GM23338 (cell line): ENCODE results near the gene VAMP3. TPM values are rescaled to one million over a fixed set of nuclear protein-coding genes. Genes with fewer than 3 reads are reported as not detected.

Experiments
- ATAC-seq: fragments of 200-7000 bp; cut with Tn5 transposase; 3 replicates; pipeline ENCODE4 v1.9.1; 2020
- DNase-seq: peaks from one replicate; pipeline ENCODE4 v3.0.0-alpha.2; 2015; ENCODE audit warnings: low spot score
- H2AFZ ChIP-seq: fragments of 200-600 bp; sonication (generic); 2 replicates; pipeline ENCODE4 v1.8.0; 2016; ENCODE audit warnings: antibody characterized with exemption, mild to moderate bottlenecking, moderate library complexity
- H3F3A ChIP-seq: fragments of 200-600 bp; sonication (generic); replicated peaks from 2 replicates; pipeline ENCODE4 v1.8.0; 2017; ENCODE audit warnings: antibody characterized with exemption, mixed run types, low read depth
- H3K27ac ChIP-seq: fragments of 200-600 bp; sonication (generic); 2 replicates; pipeline ENCODE4 v1.6.1; 2016; ENCODE audit warnings: low read depth
- H3K27me3 ChIP-seq: fragments of 200-600 bp; sonication (generic); 2 replicates; pipeline ENCODE4 v1.8.0; 2016; ENCODE audit warnings: mild to moderate bottlenecking, mixed run types, moderate library complexity; ENCODE audit not compliant: insufficient read depth
- H3K36me3 ChIP-seq: fragments of 200-600 bp; sonication (generic); 2 replicates; pipeline ENCODE4 v1.8.0; 2016; ENCODE audit warnings: mild to moderate bottlenecking; ENCODE audit not compliant: insufficient read depth
- H3K4me1 ChIP-seq: fragments of 200-600 bp; sonication (generic); 2 replicates; pipeline ENCODE4 v1.8.0; 2016; ENCODE audit warnings: mild to moderate bottlenecking, moderate library complexity; ENCODE audit not compliant: insufficient read depth
- H3K4me2 ChIP-seq: fragments of 200-600 bp; sonication (generic); 2 replicates; pipeline ENCODE4 v1.7.1; 2017; ENCODE audit warnings: mixed run types
- H3K4me3 ChIP-seq: fragments of 200-600 bp; sonication (generic); 2 replicates; pipeline ENCODE4 v1.6.1; 2016; ENCODE audit warnings: mixed run types
- H3K79me2 ChIP-seq: fragments of 200-600 bp; sonication (generic); replicated peaks from 2 replicates; pipeline ENCODE4 v1.8.0; 2017; ENCODE audit warnings: mild to moderate bottlenecking; ENCODE audit not compliant: insufficient read depth
- H3K9me2 ChIP-seq: fragments of 200-600 bp; sonication (generic); 2 replicates; pipeline ENCODE4 v1.8.0; 2017; ENCODE audit not compliant: insufficient read depth
- H4K20me1 ChIP-seq: fragments of 200-600 bp; sonication (generic); replicated peaks from 2 replicates; pipeline ENCODE4 v1.8.0; 2017; ENCODE audit warnings: mild to moderate bottlenecking; ENCODE audit not compliant: insufficient read depth
- H3K27ac Mint-ChIP-seq: 2 replicates; pipeline ENCODE4 v1.8.0; 2020; ENCODE audit warnings: inconsistent platforms, mild to moderate bottlenecking, moderate library complexity, mixed read lengths
- H3K27me3 Mint-ChIP-seq: 3 replicates; pipeline ENCODE4 v1.8.0; 2022; ENCODE audit warnings: low read depth, mild to moderate bottlenecking, moderate library complexity, mixed read lengths, inconsistent platforms; ENCODE audit not compliant: insufficient read depth, poor library complexity
- H3K36me3 Mint-ChIP-seq: 3 replicates; pipeline ENCODE4 v1.8.0; 2021; ENCODE audit warnings: low read depth, mild to moderate bottlenecking, inconsistent platforms, moderate library complexity, mixed read lengths
- H3K4me1 Mint-ChIP-seq: 3 replicates; pipeline ENCODE4 v1.8.0; 2020; ENCODE audit warnings: mild to moderate bottlenecking, inconsistent platforms, mixed read lengths
- H3K4me3 Mint-ChIP-seq: 3 replicates; pipeline ENCODE4 v1.8.0; 2021; ENCODE audit warnings: moderate library complexity, mild to moderate bottlenecking, inconsistent platforms, mixed read lengths
- H3K9me3 Mint-ChIP-seq: 3 replicates; pipeline ENCODE4 v1.8.0; 2020; ENCODE audit warnings: moderate library complexity, mild to moderate bottlenecking, inconsistent platforms, mixed read lengths
- CREB1 ChIP-seq: fragments of 250-450 bp; sonication (Bioruptor Pico); IDR thresholded peaks from 2 replicates; pipeline ENCODE4 v1.5.0; 2020; ENCODE audit warnings: low read depth, mild to moderate bottlenecking, moderate library complexity
- CTCF ChIP-seq, 2 experiments: fragments of 200-600 bp in 1 of 2; sonication (generic) in 1 of 2; conservative IDR thresholded peaks; 2 replicates each; pipeline versions ENCODE4 v1.5.1 to v1.6.1; 2016 to 2017; ENCODE audit warnings: antibody characterized with exemption in 2 of 2, low read depth in 2 of 2, mild to moderate bottlenecking in 2 of 2, moderate library complexity in 1 of 2
- ETS1 ChIP-seq: IDR thresholded peaks from 2 replicates; pipeline ENCODE4 v1.6.1; 2016; ENCODE audit warnings: antibody characterized with exemption
- EZH2 ChIP-seq: fragments of 200-600 bp; sonication (generic); IDR thresholded peaks from one replicate; pipeline ENCODE4 v1.8.0; 2017; ENCODE audit warnings: antibody characterized with exemption, mild to moderate bottlenecking, low read depth; ENCODE audit not compliant: unreplicated experiment
- EZH2phosphoT487 ChIP-seq: fragments of 200-600 bp; sonication (generic); IDR thresholded peaks from one replicate; pipeline ENCODE4 v1.8.1; 2018; ENCODE audit warnings: antibody characterized with exemption; ENCODE audit not compliant: unreplicated experiment
- JUNB ChIP-seq: IDR thresholded peaks from one replicate; pipeline ENCODE4 v1.6.1; 2016; ENCODE audit warnings: antibody characterized with exemption; ENCODE audit not compliant: unreplicated experiment
- NANOG ChIP-seq: IDR thresholded peaks from 2 replicates; pipeline ENCODE4 v1.6.1; 2016; ENCODE audit warnings: antibody characterized with exemption, borderline replicate concordance
- POLR2AphosphoS5 ChIP-seq: IDR thresholded peaks from 2 replicates; pipeline ENCODE4 v1.6.1; 2016; ENCODE audit warnings: antibody characterized with exemption, low read depth
- REST ChIP-seq: IDR thresholded peaks from one replicate; pipeline ENCODE4 v1.6.1; 2018; ENCODE audit warnings: antibody characterized with exemption; ENCODE audit not compliant: unreplicated experiment
- STAT1 ChIP-seq: IDR thresholded peaks from one replicate; pipeline ENCODE4 v1.6.1; 2016; ENCODE audit warnings: antibody characterized with exemption; ENCODE audit not compliant: unreplicated experiment
- ZNF114 ChIP-seq: fragments of 250-450 bp; sonication (Bioruptor Pico); IDR thresholded peaks from 2 replicates; pipeline ENCODE4 v1.5.0; 2020; ENCODE audit warnings: mild to moderate bottlenecking, moderate library complexity
- ZNF331 ChIP-seq: fragments of 250-450 bp; sonication (Bioruptor Pico); IDR thresholded peaks from 2 replicates; pipeline ENCODE4 v1.5.0; 2020; ENCODE audit warnings: low read depth, mild to moderate bottlenecking, moderate library complexity
- ZNF462 ChIP-seq: fragments of 250-450 bp; sonication (Bioruptor Pico); IDR thresholded peaks from 2 replicates; pipeline ENCODE4 v1.5.0; 2020; ENCODE audit warnings: mild to moderate bottlenecking, moderate library complexity
- polyA plus RNA-seq: library from polyadenylated mRNA; unstranded; fragments of >200 nt; fragmentation: Nextera tagmentation; extraction: Ambion mirVana; gene quantifications from 2 replicates; pipeline ENCODE4 v1.2.1, GENCODE V29; 2016
- total RNA-seq: library from RNA; depleted of rRNA; stranded (reverse); fragments of >200 nt; shearing (Covaris generic); gene quantifications from 2 replicates; pipeline ENCODE4 v1.2.3, GENCODE V29; 2014

Gene VAMP3
- total and polyA plus RNA-seq, 2 experiments from 2014 or later = 16.3 to 43.0 TPM

- Histone ChIP-seq H3K9me2 (no peaks in the 10 kb centered on the region), H3K27me3 (no peaks in the 10 kb centered on the region), H3K36me3 (no peaks in the 10 kb centered on the region), H3F3A (no peaks in the 10 kb centered on the region), H3K4me1 (no peaks in the 10 kb centered on the region), H3K4me2 (no peak overlapping the region), H3K4me3 (no peak overlapping the region), H3K27ac (no peak overlapping the region), H2AFZ (no peak overlapping the region), H4K20me1 (no peaks in the 10 kb centered on the region; the same call in 1 of the 2 replicates), H3K79me2 (no peaks in the 10 kb centered on the region)
- Mint-ChIP-seq H3K36me3 (no peaks in the 10 kb centered on the region), H3K4me3 (no peak overlapping the region), H3K9me3 (no peaks in the 10 kb centered on the region), H3K27ac (no peak overlapping the region), H3K4me1 (peaks cover 6% of the 10 kb centered on the region), H3K27me3 (peaks cover 7% of the 10 kb centered on the region)
- ATAC-seq = no peak
- no peak for DNase-seq
- TF ChIP-seq ZNF114 (CRISPR knock-in tag) = no peak
- TF ChIP-seq ETS1 = no peak
- TF ChIP-seq NANOG = no peak
- TF ChIP-seq CREB1 (CRISPR knock-in tag) = no peak
- TF ChIP-seq EZH2phosphoT487 = no peak
- TF ChIP-seq STAT1 = no peak
- no peak for TF ChIP-seq EZH2
- TF ChIP-seq JUNB = no peak
- no peak for TF ChIP-seq ZNF462 (CRISPR knock-in tag)
- TF ChIP-seq ZNF331 (CRISPR knock-in tag) = no peak
- TF ChIP-seq CTCF (conservative IDR thresholded peaks at IDR 0.05; ENCODE audit: low read depth in 2 of 2) = no peak
- TF ChIP-seq POLR2AphosphoS5 = no peak
- TF ChIP-seq REST = no peak
These were observed 49.0 kb upstream of the VAMP3 start for GRCh38 chr1:7721940-7722669.
